Peyer's patch (tissue), 4 donors: ENCODE data around the gene SOX6. TPM values are rescaled to one million over a fixed set of nuclear protein-coding genes. Genes with fewer than 3 reads are reported as not detected.

ENCODE experiments used
- DNase-seq, 3 donors: peaks; one replicate each; pipeline ENCODE4 v3.0.0-alpha.2; 2017 to 2019
- H3K27ac ChIP-seq, 4 donors: fragments of 200-600 bp; sonication (generic); one replicate each; pipeline ENCODE4 v1.5.1; 2016 to 2019
- H3K27me3 ChIP-seq, 2 donors: fragments of 200-600 bp; sonication (generic); one replicate each; pipeline ENCODE4 v1.5.1; 2019
- H3K36me3 ChIP-seq, 3 donors: fragments of 200-600 bp; sonication (generic); one replicate each; pipeline ENCODE4 v1.5.1; 2016 to 2019
- H3K4me1 ChIP-seq, 4 donors: fragments of 200-600 bp; sonication (generic); one replicate each; pipeline ENCODE4 v1.5.1; 2016 to 2019
- H3K4me3 ChIP-seq, 4 donors: fragments of 200-600 bp; sonication (generic); 1 replicate in 3 of 4; 2 replicates in 1 of 4; pipeline ENCODE4 v1.5.1; 2016 to 2019; ENCODE audit warnings: mild to moderate bottlenecking in 1 of 4
- H3K9me3 ChIP-seq, 4 donors: fragments of 200-600 bp; sonication (generic); one replicate each; pipeline ENCODE4 v1.5.1; 2016 to 2019; ENCODE audit warnings: mild to moderate bottlenecking in 1 of 4
- CTCF ChIP-seq, 6 experiments: fragments of 450-650 bp in 4 of 6; fragments of 200-600 bp in 2 of 6; sonication (generic) in 1 of 6; IDR thresholded peaks; one replicate each; pipeline ENCODE4 v1.5.1; 2017 to 2019; ENCODE audit warnings: antibody characterized with exemption in 6 of 6, mild to moderate bottlenecking in 3 of 6, moderate library complexity in 1 of 6
- POLR2A ChIP-seq, 2 donors: fragments of 450-650 bp; IDR thresholded peaks; one replicate each; pipeline ENCODE4 v1.5.1; 2017; ENCODE audit warnings: antibody characterized with exemption in 2 of 2, mild to moderate bottlenecking in 2 of 2, moderate library complexity in 2 of 2
- total RNA-seq, 4 donors: library from RNA; depleted of rRNA; stranded (reverse); fragments of >200 nt; gene quantifications; one replicate each; pipeline ENCODE4 v1.1.0, GENCODE V29; 2016

The SOX6 gene
- total RNA-seq, 4 donors from 2014 or later: 144 to 205 (median 161) TPM

GRCh38 chr11:16007514-16007913 lies 348.8 kb downstream of the SOX6 start:
- TF ChIP-seq CTCF (IDR thresholded peaks at IDR 0.05): no peak
- Histone ChIP-seq H3K36me3 (no peaks in the 10 kb centered on the region), H3K4me3 (no peak overlapping the region), H3K9me3 (no peaks in the 10 kb centered on the region), H3K4me1 (peaks cover 0 to 1% (median 0%) of the 10 kb centered on the region in 4 donors), H3K27ac (no peak overlapping the region), H3K27me3 (no peaks in the 10 kb centered on the region)
- DNase-seq: no peak

GRCh38 chr11:16002942-16003341 lies 353.4 kb downstream of the SOX6 start:
- no peak overlapping the region for H3K27ac ChIP-seq
- no peak overlapping the region for H3K4me3 ChIP-seq
- H3K36me3 ChIP-seq: no peaks in the 10 kb centered on the region
- DNase-seq: no peak
- no peaks in the 10 kb centered on the region for H3K27me3 ChIP-seq
- peaks cover 0 to 5% (median 0%) of the 10 kb centered on the region in 4 donors for H3K4me1 ChIP-seq
- H3K9me3 ChIP-seq: no peaks in the 10 kb centered on the region
- no peak for TF ChIP-seq CTCF (IDR thresholded peaks at IDR 0.05)

GRCh38 chr11:16001899-16002426 lies 354.4 kb downstream of the SOX6 start:
- DNase-seq: no peak
- Histone ChIP-seq H3K27ac (peak overlapping the region in 2 of 4 donors; percentile 16 to 47), H3K9me3 (no peaks in the 10 kb centered on the region), H3K36me3 (no peaks in the 10 kb centered on the region), H3K4me1 (peaks cover 0 to 5% (median 0%) of the 10 kb centered on the region in 4 donors), H3K27me3 (no peaks in the 10 kb centered on the region), H3K4me3 (no peak overlapping the region)
- no peak for TF ChIP-seq POLR2A (IDR thresholded peaks at IDR 0.05)
- no peak for TF ChIP-seq CTCF (IDR thresholded peaks at IDR 0.05)

- no peaks in the 10 kb centered on the region for H3K27me3 ChIP-seq
- no peak for TF ChIP-seq POLR2A (IDR thresholded peaks at IDR 0.05)
- TF ChIP-seq CTCF (IDR thresholded peaks at IDR 0.05): no peak
- peaks cover 0 to 5% (median 0%) of the 10 kb centered on the region in 4 donors for H3K4me1 ChIP-seq
- no peak overlapping the region for H3K4me3 ChIP-seq
- H3K27ac ChIP-seq: peak overlapping the region in 1 of 4 donors; percentile 47
- H3K9me3 ChIP-seq: no peaks in the 10 kb centered on the region
- H3K36me3 ChIP-seq: no peaks in the 10 kb centered on the region
- no peak for DNase-seq
Observed at GRCh38 chr11:16001044-16001568, 355.2 kb downstream of the SOX6 start.

- DNase-seq: no peak
- TF ChIP-seq CTCF (IDR thresholded peaks at IDR 0.05): no peak
- no peak for TF ChIP-seq POLR2A (IDR thresholded peaks at IDR 0.05)
- Histone ChIP-seq H3K9me3 (no peaks in the 10 kb centered on the region), H3K4me3 (no peak overlapping the region), H3K36me3 (no peaks in the 10 kb centered on the region), H3K4me1 (peaks cover 0 to 5% (median 0%) of the 10 kb centered on the region in 4 donors), H3K27me3 (no peaks in the 10 kb centered on the region), H3K27ac (no peak overlapping the region)
Observed at GRCh38 chr11:16000065-16000464, 356.3 kb downstream of the SOX6 start.

- no peaks in the 10 kb centered on the region for H3K27me3 ChIP-seq
- H3K4me1 ChIP-seq: no peaks in the 10 kb centered on the region
- H3K27ac ChIP-seq: no peak overlapping the region
- TF ChIP-seq POLR2A (IDR thresholded peaks at IDR 0.05): no peak
- no peak for TF ChIP-seq CTCF (IDR thresholded peaks at IDR 0.05)
- H3K9me3 ChIP-seq: no peaks in the 10 kb centered on the region
- no peak for DNase-seq
- H3K36me3 ChIP-seq: no peaks in the 10 kb centered on the region
- H3K4me3 ChIP-seq: no peak overlapping the region
Observed at GRCh38 chr11:15993345-15993744, 363.0 kb downstream of the SOX6 start.
